Testis (tissue), 2 donors: ENCODE measurements around the gene VDAC2.

ENCODE experiments used
- CTCF ChIP-seq, 3 experiments: fragments of 450-650 bp in 2 of 3; fragments of 200-600 bp in 1 of 3; sonication (generic) in 1 of 3; IDR thresholded peaks; one replicate each; pipeline ENCODE4 v1.5.1; 2016 to 2019; ENCODE audit warnings: antibody characterized with exemption in 3 of 3, mild to moderate bottlenecking in 2 of 3, moderate library complexity in 1 of 3
- POLR2A ChIP-seq: fragments of 450-650 bp; IDR thresholded peaks from one replicate; pipeline ENCODE4 v1.6.1; 2017; ENCODE audit warnings: antibody characterized with exemption, mild to moderate bottlenecking, moderate library complexity

GRCh38 chr10:75228834-75229233, 18.2 kb downstream of the VDAC2 start:
- TF ChIP-seq CTCF (IDR thresholded peaks at IDR 0.05) (no peak), POLR2A (no peak)
